Kidney (tissue), 14 donors: ENCODE results near the gene OLIG2. TPM values are rescaled to one million over a fixed set of nuclear protein-coding genes. Genes with fewer than 3 reads are reported as not detected.
A peak's percentile ranks its signal among the peaks of the same experiment; 100 is the strongest.

Experiments
- DNase-seq, 5 donors: peaks; one replicate each; pipeline ENCODE4 v3.0.0-alpha.2; 2013 to 2020
- FAIRE-seq: peaks from 2 replicates; lab custom pipeline; 2012; peaks lifted over from hg19 to GRCh38; lab: Jason Lieb, UNC
- H3K27ac ChIP-seq, 2 donors: one replicate each; pipeline ENCODE4 v1.7.0; 2013; ENCODE audit warnings: low read depth in 2 of 2, low read length in 2 of 2, inconsistent platforms in 1 of 2
- H3K27me3 ChIP-seq: one replicate; pipeline ENCODE4 v1.7.1; 2013; ENCODE audit warnings: low read length, inconsistent platforms; ENCODE audit not compliant: control insufficient read depth, insufficient read depth
- H3K36me3 ChIP-seq, 3 donors: one replicate each; pipeline versions ENCODE4 v1.7.0 to v1.7.1; 2013; ENCODE audit warnings: low read length in 3 of 3, control low read depth in 1 of 3, inconsistent platforms in 1 of 3; ENCODE audit not compliant: insufficient read depth in 3 of 3, control insufficient read depth in 2 of 3
- H3K4me1 ChIP-seq, 3 donors: one replicate each; pipeline versions ENCODE4 v1.7.0 to v1.7.1; 2013; ENCODE audit warnings: low read length in 3 of 3, inconsistent platforms in 1 of 3, low read depth in 1 of 3; ENCODE audit not compliant: control insufficient read depth in 2 of 3, insufficient read depth in 2 of 3
- H3K4me3 ChIP-seq, 3 donors: one replicate each; pipeline versions ENCODE4 v1.7.0 to v1.8.1; 2013; ENCODE audit warnings: low read length in 3 of 3, control low read depth in 1 of 3, inconsistent platforms in 1 of 3
- H3K9ac ChIP-seq, 3 donors: one replicate each; pipeline versions ENCODE4 v1.7.0 to v1.7.1; 2013; ENCODE audit warnings: low read length in 3 of 3, control low read depth in 1 of 3, inconsistent platforms in 1 of 3
- H3K9me3 ChIP-seq, 3 donors: one replicate each; pipeline versions ENCODE4 v1.7.0 to v1.7.1; 2013; ENCODE audit warnings: low read length in 3 of 3, control low read depth in 1 of 3, inconsistent platforms in 1 of 3; ENCODE audit not compliant: control insufficient read depth in 2 of 3, insufficient read depth in 1 of 3
- CTCF ChIP-seq: IDR thresholded peaks from 3 replicates; pipeline ENCODE4 v1.5.1; 2012; ENCODE audit warnings: mild to moderate bottlenecking, moderate library complexity, borderline replicate concordance; ENCODE audit not compliant: insufficient read depth; ENCODE audit errors: extremely low read depth
- intact Hi-C: fragments of 100-400 bp; cut with DNase I; formaldehyde crosslinking; loops from one replicate; pipeline ENCODE4 v1.11.1; 2022
- polyA plus RNA-seq: library from polyadenylated mRNA; stranded (reverse); fragments of 350-450 nt; fragmentation: Illumina TruSeq; extraction: RNeasy Lipid Tissue Mini Kit (QIAGEN cat#74804); gene quantifications from one replicate; pipeline ENCODE4 v1.2.3, GENCODE V29; 2014; ENCODE audit warnings: low read depth, low replicate concordance; ENCODE audit not compliant: insufficient read depth
- total RNA-seq: library from RNA; stranded (reverse); fragmentation: NEBNext Ultra II Directional; extraction: Animal tissue kit (Norgen Biotek cat#: 25700); gene quantifications from one replicate; pipeline ENCODE4 v1.2.1, GENCODE V29; 2021
- donor health status: control.
- donor health status: control.
- donor health status: control.
- donor health status: control.
- donor health status: control.
- donor health status: DM: yes; HTN: yes; CAD: no.
- donor health status: Normal renal cell carcinoma (clear cell type).

Gene OLIG2
- total and polyA plus RNA-seq, 2 donors from 2014 or later: not detected

GRCh38 chr21:33028287-33028670, 2.5 kb downstream of the OLIG2 start:
- H3K9me3 ChIP-seq: no peaks in the 10 kb centered on the region
- no peak overlapping the region for H3K27ac ChIP-seq
- no peaks in the 10 kb centered on the region for H3K36me3 ChIP-seq
- peaks cover 0 to 12% (median 0%) of the 10 kb centered on the region in 3 donors for H3K4me1 ChIP-seq
- H3K9ac ChIP-seq: no peak overlapping the region
- FAIRE-seq (no peak), DNase-seq (no peak)
- H3K27me3 ChIP-seq: peaks cover 79% of the 10 kb centered on the region
- H3K4me3 ChIP-seq: no peak overlapping the region
- intact Hi-C loops: no loop called here
- TF ChIP-seq CTCF: no peak

GRCh38 chr21:33028773-33029384, 3.1 kb downstream of the OLIG2 start:
- H3K4me1 ChIP-seq: peaks cover 0 to 8% (median 0%) of the 10 kb centered on the region in 3 donors
- no peak overlapping the region for H3K9ac ChIP-seq
- FAIRE-seq (no peak), DNase-seq (peak in 1 of 5 donors; percentile 51)
- no peak overlapping the region for H3K4me3 ChIP-seq
- H3K36me3 ChIP-seq: no peaks in the 10 kb centered on the region
- intact Hi-C loops: no loop called here
- no peak overlapping the region for H3K27ac ChIP-seq
- no peak for TF ChIP-seq CTCF
- no peaks in the 10 kb centered on the region for H3K9me3 ChIP-seq
- peaks cover 74% of the 10 kb centered on the region for H3K27me3 ChIP-seq

GRCh38 chr21:33029385-33029921, 3.7 kb downstream of the OLIG2 start:
- H3K4me3 ChIP-seq: no peak overlapping the region
- FAIRE-seq (no peak), DNase-seq (no peak)
- no peak overlapping the region for H3K9ac ChIP-seq
- H3K27me3 ChIP-seq: peaks cover 72% of the 10 kb centered on the region
- TF ChIP-seq CTCF: no peak
- H3K27ac ChIP-seq: no peak overlapping the region
- intact Hi-C loops: no loop called here
- no peaks in the 10 kb centered on the region for H3K36me3 ChIP-seq
- no peaks in the 10 kb centered on the region for H3K9me3 ChIP-seq
- H3K4me1 ChIP-seq: peaks cover 0 to 8% (median 0%) of the 10 kb centered on the region in 3 donors
